Retinal pigment epithelial cell (primary cell): ENCODE data around the gene ETS1.

Experiments
- DNase-seq: peaks from one replicate; pipeline ENCODE4 v3.0.0-alpha.2; 2010; ENCODE audit warnings: low read depth
- H3K4me3 ChIP-seq: 2 replicates; pipeline ENCODE4 v1.5.1; 2011; ENCODE audit warnings: mild to moderate bottlenecking, low read length, control low read depth, moderate library complexity
- CTCF ChIP-seq: conservative IDR thresholded peaks from 2 replicates; pipeline ENCODE4 v1.5.1; 2011; ENCODE audit warnings: low read depth, low read length, control low read depth, inconsistent platforms

ETS1 gene

DNA sequence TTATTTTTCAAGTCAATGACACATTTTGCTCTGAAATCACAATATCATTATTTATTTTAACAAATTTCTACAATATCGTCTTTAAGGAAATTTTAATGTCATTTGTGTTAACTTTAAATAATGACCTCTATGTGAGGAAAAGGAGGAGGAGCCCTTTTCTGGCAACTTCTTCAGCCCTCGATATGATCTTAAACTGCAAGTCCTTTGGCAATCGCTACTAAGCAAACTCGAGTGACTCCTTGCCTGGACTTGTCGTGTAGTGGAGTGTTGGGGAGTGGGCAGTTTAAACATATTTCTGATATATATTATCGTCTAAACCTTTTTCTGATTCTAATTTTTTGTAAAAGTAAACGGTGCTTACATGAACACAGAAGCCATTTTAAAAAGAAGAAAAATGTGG lies 16.7 kb downstream of the ETS1 start:
- no peak overlapping the region for H3K4me3 ChIP-seq
- DNase-seq: no peak
- no peak for TF ChIP-seq CTCF

DNA sequence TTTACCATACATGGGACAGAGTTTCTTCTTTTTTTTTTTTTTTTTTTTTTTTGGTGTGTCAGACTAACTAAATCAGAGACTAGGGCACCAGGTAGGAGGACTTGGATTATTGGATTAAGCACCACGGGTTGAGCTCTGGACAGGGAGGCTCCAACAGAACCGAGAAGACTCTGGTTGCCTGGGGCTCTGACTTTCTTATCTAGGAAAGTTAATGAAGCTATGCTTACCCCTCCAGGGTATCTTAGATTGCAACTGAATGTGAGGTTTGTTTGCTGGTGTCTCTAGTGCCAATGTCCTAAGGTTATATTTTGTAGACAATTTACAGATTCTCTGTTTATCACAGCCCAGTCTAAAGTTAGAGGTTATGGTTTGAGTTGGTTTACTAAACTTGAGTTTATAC lies 18.1 kb downstream of the ETS1 start:
- TF ChIP-seq CTCF: no peak
- no peak for DNase-seq
- no peak overlapping the region for H3K4me3 ChIP-seq

GRCh38 chr11:128568166-128568778 lies 19.1 kb downstream of the ETS1 start:
- no peak for DNase-seq
- no peak overlapping the region for H3K4me3 ChIP-seq
- TF ChIP-seq CTCF: no peak

GRCh38 chr11:128567130-128567529 lies 20.2 kb downstream of the ETS1 start:
- DNase-seq: no peak
- no peak overlapping the region for H3K4me3 ChIP-seq
- TF ChIP-seq CTCF: no peak

DNA sequence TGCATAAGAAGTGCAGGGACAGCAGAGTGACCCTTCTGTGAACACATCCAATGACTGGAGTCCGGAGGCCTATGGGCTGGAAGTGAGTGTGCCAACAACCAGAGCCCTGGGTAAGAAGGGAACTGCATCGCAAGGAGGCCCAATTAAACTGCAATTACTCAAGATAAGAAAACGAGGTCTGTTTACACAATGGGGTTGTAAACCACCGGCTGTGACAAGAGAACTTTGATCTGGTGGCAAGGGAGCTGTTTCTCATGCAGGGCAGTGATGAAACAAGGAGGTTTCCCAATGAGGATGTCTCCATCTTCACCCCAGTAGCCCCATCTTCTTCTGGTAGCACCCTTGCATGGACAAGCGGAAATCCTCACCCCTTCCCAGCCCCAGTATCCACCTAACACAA lies 21.5 kb downstream of the ETS1 start:
- TF ChIP-seq CTCF: no peak
- no peak overlapping the region for H3K4me3 ChIP-seq

DNA sequence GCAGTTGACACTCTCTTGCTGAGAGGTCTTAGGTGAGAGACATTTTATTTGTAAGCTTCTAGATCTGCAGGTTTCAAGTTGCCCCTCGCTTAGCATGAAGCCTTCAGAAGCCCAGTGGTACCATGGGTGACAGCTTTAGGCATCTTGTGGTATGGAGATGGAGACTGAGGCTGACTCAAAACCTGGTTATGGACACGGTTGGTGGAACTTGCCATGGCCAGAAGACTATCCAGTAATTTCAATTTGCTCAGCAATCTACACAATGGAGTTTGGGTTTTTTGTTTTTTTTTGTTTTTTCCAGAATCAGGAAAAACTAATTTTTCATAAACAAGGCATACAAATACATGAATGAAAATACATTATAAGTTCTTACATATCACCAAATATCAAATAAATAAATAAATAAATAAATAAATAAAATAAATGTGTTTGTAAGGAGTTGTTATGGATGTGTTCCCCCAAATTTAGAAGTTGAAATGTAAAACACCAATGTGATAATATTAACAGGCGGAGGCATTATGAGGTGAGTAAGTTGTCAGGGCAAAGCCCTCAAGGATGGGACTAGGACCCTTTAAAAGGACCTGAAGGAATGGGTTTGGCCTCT lies 22.6 kb downstream of the ETS1 start:
- no peak for TF ChIP-seq CTCF
- no peak overlapping the region for H3K4me3 ChIP-seq
- DNase-seq: no peak

More for the DNA sequence above, 21.5 kb downstream of the ETS1 start:
- no peak for DNase-seq

GRCh38 chr11:128563942-128564641 lies 23.3 kb downstream of the ETS1 start:
- DNase-seq: no peak
- H3K4me3 ChIP-seq: no peak overlapping the region

More at GRCh38 chr11:128563942-128564641, 23.3 kb downstream of the ETS1 start:
- TF ChIP-seq CTCF: no peak
